ENCODE data around the gene KIF5A.

GRCh38 chr12:57516617-57517153 lies 33.2 kb upstream of the KIF5A start:
- TF ChIP-seq CTCF (IDR thresholded peaks at IDR 0.05) (no peak), ZFX (IDR thresholded peaks at IDR 0.05; ENCODE audit: borderline replicate concordance) (no peak)

Data from 22Rv1 (cell line).